ENCODE measurements around the gene DHRS3. TPM values are rescaled to one million over a fixed set of nuclear protein-coding genes. Genes with fewer than 3 reads are reported as not detected.
A peak's percentile ranks its signal among the peaks of the same experiment; 100 is the strongest.

The DHRS3 gene
- total and polyA plus RNA-seq, 2 donors (not counting 1 experiment from before 2014, with no cell fraction given) = 8.4 to 36.8 TPM

GRCh38 chr1:12615159-12615864 is 2.7 kb downstream of the DHRS3 start:
- Histone ChIP-seq H3K4me3 (replicated peaks in 1 of 4; ENCODE audit: control extremely low read depth in 1 of 4, insufficient read depth in 1 of 4, low read depth in 3 of 4, low read length in 4 of 4) (peak overlapping the region; percentile 59 to 83 (median 71)), H3K9ac (ENCODE audit: insufficient read depth, low read length) (peak overlapping the region; percentile 51), H3K27ac (ENCODE audit: insufficient read depth, low read length) (peak overlapping the region; percentile 61), H4K20me1 (ENCODE audit: control insufficient read depth, extremely low read depth, insufficient read depth, low read length) (no peaks in the 10 kb centered on the region), H2AFZ (ENCODE audit: low read length) (no peak overlapping the region), H3K36me3 (ENCODE audit: control insufficient read depth, insufficient read depth, low read length) (no peaks in the 10 kb centered on the region), H3K27me3 (ENCODE audit: control insufficient read depth, insufficient read depth, low read length) (no peaks in the 10 kb centered on the region), H3K9me3 (ENCODE audit: control insufficient read depth, insufficient read depth, low read depth, low read length) (no peaks in the 10 kb centered on the region), H3K4me1 (ENCODE audit: control insufficient read depth, extremely low read depth, insufficient read depth, low read length) (peaks cover 17% of the 10 kb centered on the region), H3K79me2 (ENCODE audit: control insufficient read depth, insufficient read depth, low read length) (no peaks in the 10 kb centered on the region), H3K4me2 (ENCODE audit: extremely low read depth, insufficient read depth, low read length) (peak overlapping the region; percentile 87)
- no peak for DNase-seq (ENCODE audit: low read depth in 2 of 2)
- no peak for TF ChIP-seq CTCF (conservative IDR thresholded peaks at IDR 0.05 in 1 of 2, IDR thresholded peaks at IDR 0.05 in 1 of 2; ENCODE audit: low read depth in 1 of 2, low read length in 2 of 2)
- TF ChIP-seq EZH2 (IDR thresholded peaks at IDR 0.05; ENCODE audit: low read length, missing control alignments) = no peak

- H2AFZ ChIP-seq (ENCODE audit: low read length) = no peak overlapping the region
- DNase-seq (ENCODE audit: low read depth in 2 of 2) = no peak
- no peaks in the 10 kb centered on the region for H3K27me3 ChIP-seq (ENCODE audit: control insufficient read depth, insufficient read depth, low read length)
- no peak for TF ChIP-seq CTCF (conservative IDR thresholded peaks at IDR 0.05 in 1 of 2, IDR thresholded peaks at IDR 0.05 in 1 of 2; ENCODE audit: low read depth in 1 of 2, low read length in 2 of 2)
- TF ChIP-seq EZH2 (IDR thresholded peaks at IDR 0.05; ENCODE audit: low read length, missing control alignments) = no peak
- no peaks in the 10 kb centered on the region for H3K36me3 ChIP-seq (ENCODE audit: control insufficient read depth, insufficient read depth, low read length)
- H4K20me1 ChIP-seq (ENCODE audit: control insufficient read depth, extremely low read depth, insufficient read depth, low read length) = no peaks in the 10 kb centered on the region
- peak overlapping the region in 1 of 4 experiments; percentile 83 for H3K4me3 ChIP-seq (replicated peaks in 1 of 4; ENCODE audit: control extremely low read depth in 1 of 4, insufficient read depth in 1 of 4, low read depth in 3 of 4, low read length in 4 of 4)
- no peaks in the 10 kb centered on the region for H3K9me3 ChIP-seq (ENCODE audit: control insufficient read depth, insufficient read depth, low read depth, low read length)
- no peak overlapping the region for H3K27ac ChIP-seq (ENCODE audit: insufficient read depth, low read length)
- H3K79me2 ChIP-seq (ENCODE audit: control insufficient read depth, insufficient read depth, low read length) = no peaks in the 10 kb centered on the region
- no peak overlapping the region for H3K9ac ChIP-seq (ENCODE audit: insufficient read depth, low read length)
- peak overlapping the region; percentile 87 for H3K4me2 ChIP-seq (ENCODE audit: extremely low read depth, insufficient read depth, low read length)
- peaks cover 15% of the 10 kb centered on the region for H3K4me1 ChIP-seq (ENCODE audit: control insufficient read depth, extremely low read depth, insufficient read depth, low read length)
Observed at GRCh38 chr1:12614402-12615158, 3.4 kb downstream of the DHRS3 start.

- Histone ChIP-seq H3K9ac (ENCODE audit: insufficient read depth, low read length) (no peak overlapping the region), H4K20me1 (ENCODE audit: control insufficient read depth, extremely low read depth, insufficient read depth, low read length) (no peaks in the 10 kb centered on the region)
- TF ChIP-seq CTCF (conservative IDR thresholded peaks at IDR 0.05 in 1 of 2, IDR thresholded peaks at IDR 0.05 in 1 of 2; ENCODE audit: low read depth in 1 of 2, low read length in 2 of 2) = no peak
Observed at GRCh38 chr1:12613180-12613579, 4.8 kb downstream of the DHRS3 start.

More at GRCh38 chr1:12613180-12613579, 4.8 kb downstream of the DHRS3 start:
- Histone ChIP-seq H3K4me3 (replicated peaks in 1 of 4; ENCODE audit: control extremely low read depth in 1 of 4, insufficient read depth in 1 of 4, low read depth in 3 of 4, low read length in 4 of 4) (no peak overlapping the region), H3K27ac (ENCODE audit: insufficient read depth, low read length) (no peak overlapping the region), H3K9me3 (ENCODE audit: control insufficient read depth, insufficient read depth, low read depth, low read length) (no peaks in the 10 kb centered on the region), H3K27me3 (ENCODE audit: control insufficient read depth, insufficient read depth, low read length) (no peaks in the 10 kb centered on the region), H3K36me3 (ENCODE audit: control insufficient read depth, insufficient read depth, low read length) (no peaks in the 10 kb centered on the region), H3K4me1 (ENCODE audit: control insufficient read depth, extremely low read depth, insufficient read depth, low read length) (peaks cover 4% of the 10 kb centered on the region), H3K4me2 (ENCODE audit: extremely low read depth, insufficient read depth, low read length) (no peak overlapping the region), H2AFZ (ENCODE audit: low read length) (no peak overlapping the region), H3K79me2 (ENCODE audit: control insufficient read depth, insufficient read depth, low read length) (no peaks in the 10 kb centered on the region)
- no peak for DNase-seq (ENCODE audit: low read depth in 2 of 2)
